HG02973 (cell line): ENCODE data around the gene IGF2R.

ENCODE experiments used
- ATAC-seq: cut with Tn5 transposase; IDR thresholded peaks from one replicate; pipeline ENCODE4 v1.9.1; 2021; ENCODE audit warnings: moderate library complexity; ENCODE audit not compliant: unreplicated experiment

IGF2R gene

DNA sequence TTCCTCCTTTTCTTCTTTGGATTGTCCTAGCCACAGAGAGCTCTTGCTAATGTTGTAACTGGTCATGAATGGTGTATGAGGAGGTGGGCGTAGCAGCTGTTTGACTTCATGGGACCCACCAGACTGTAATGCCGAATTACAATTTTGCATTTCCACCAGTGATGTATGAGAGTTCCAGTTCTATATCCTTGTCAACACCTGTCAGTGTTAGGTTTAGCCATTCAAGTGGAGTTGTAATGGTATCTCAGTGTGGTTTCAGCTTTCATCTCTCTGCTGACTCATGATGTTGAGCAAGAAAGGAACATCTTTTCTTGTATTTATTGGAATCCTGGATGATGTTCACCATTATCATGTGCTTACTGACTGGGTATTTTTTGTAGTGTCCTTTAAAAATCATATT is 5.1 kb downstream of the IGF2R start:
- peak; percentile 38 for ATAC-seq

DNA sequence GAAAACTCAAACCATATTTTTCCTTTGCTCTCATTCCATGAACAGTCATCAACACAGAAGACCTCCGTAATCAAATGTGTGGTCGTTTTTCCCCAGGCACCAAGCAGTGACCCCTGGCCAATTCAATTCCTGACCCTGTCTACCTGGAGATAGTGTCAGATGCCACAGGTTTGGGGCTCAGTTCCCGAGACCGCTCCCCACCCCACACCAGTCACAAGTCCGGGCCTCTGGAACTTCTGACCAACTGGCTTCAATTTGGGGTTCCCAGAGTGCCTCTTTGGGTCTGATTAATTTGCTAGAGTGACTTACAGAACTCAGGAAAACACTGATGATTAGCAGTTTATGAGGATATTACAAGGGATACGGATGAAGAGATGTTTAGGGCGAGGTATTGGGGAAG is 6.0 kb downstream of the IGF2R start:
- ATAC-seq, result no peak

DNA sequence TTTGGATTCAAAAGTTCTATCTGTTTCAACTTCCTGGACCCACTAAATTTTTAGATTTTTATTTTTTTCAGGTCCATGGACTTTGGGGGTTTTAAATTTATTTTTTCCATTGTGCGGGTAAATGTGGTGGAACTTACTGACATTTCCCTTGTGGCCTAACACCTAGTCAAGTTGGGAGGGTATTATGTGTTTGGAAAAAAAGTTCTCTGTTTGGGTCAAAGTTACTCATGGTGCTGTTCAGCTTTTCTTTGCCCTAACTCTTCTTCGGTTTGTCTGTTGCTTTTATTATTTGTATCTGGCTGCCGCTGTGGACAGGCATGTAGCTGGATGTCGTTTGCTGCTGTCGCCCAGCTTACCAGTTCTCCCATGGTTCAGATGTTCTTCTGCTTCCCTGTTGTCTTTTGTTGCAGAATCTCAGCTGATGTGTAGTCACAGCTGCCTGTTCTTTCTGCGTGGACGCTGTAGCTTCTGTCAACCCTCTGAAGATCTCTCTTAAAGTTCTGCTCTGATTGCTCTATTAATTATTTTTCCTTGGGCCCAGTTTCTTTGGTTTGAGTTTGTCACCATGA is 7.9 kb downstream of the IGF2R start:
- ATAC-seq, result no peak

DNA sequence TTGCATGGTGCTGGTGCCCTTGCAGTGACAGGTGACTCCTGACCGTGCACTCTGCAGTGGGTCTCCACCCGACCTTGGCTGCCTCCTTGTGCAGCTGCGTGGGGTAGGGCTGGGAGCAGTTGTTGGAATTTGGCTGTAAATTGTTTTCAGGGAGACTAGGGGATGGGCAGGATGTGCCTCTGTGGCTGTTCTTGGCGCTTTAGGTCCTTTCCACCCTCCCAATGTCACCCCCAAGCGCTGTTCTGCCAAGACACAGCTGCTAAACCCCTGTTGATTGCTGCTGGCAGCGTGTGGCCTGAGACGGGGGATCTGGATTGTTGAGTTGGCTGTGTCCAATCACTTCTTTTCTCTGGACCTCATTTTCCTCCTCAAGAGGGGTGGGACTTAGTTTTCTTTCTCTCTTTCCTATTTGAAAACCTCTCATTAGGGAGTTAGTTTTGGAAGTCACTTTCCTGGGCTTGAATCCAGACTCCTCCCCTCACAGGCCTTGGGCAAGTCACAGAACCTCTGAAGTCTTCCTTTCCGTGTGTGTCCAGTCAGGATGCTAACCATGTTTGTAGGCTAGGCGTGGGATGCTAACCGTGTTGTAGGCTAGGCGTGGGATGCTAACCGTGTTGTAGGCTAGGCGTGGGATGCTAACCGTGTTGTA is 8.5 kb downstream of the IGF2R start:
- no peak for ATAC-seq

DNA sequence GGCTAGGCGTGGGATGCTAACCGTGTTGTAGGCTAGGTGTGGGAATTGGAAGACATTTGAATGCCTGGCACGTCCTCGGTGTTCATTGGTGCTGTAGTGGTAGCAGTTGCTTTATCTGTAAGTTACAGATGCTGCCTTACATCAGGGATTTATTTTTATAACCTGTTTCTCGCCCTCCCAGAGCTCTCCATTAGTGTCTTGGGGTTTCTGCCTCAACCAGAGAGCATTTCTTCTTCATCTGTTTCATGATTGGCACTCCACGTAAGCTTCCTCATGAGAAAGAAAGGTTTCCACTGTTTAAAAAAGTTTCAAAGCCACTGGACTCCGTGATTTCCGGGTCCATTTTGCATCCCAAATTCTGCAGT is 9.0 kb downstream of the IGF2R start:
- no peak for ATAC-seq

DNA sequence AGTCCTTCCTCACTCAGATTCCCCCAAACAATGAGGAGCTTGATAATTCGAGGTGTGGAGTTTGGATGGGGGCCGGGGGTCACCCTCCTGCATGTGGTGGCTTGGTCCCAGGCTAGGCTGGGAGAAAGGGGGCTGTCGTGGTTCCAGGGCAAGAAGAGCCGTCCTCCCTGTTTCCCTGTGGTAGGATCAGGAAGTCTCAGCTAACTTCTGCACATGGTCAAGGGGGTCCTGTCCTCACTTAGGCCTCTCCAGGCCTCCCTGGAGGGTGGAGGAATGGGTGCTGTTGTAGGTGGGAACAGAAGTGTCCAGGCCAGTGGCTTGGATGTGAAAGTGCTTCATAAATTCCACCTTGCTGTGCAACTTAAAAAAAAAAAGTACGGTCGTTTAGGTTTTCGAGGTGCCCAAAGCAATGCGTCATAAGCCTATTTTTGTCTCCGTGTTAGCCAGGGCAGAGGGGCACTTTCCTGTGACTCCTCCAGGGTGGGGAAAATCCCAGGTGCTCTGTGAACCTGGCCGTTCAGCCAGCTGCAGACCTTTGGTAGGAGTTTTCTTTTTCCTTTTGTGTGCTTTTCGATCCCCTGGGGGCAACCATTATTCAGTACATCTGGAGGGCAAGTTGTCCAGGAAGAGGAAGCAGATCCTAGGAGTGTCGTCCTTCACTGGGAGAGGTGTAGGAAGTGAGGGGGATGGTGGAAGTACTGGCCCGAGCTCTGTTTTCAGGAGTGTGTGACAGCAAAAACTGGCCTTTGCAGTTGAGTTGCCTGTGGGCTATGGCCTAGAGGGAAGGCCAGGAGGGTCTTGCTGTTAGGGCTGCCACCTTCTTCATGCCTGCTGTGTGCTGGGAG is 9.6 kb downstream of the IGF2R start:
- ATAC-seq, result peak; percentile 0

DNA sequence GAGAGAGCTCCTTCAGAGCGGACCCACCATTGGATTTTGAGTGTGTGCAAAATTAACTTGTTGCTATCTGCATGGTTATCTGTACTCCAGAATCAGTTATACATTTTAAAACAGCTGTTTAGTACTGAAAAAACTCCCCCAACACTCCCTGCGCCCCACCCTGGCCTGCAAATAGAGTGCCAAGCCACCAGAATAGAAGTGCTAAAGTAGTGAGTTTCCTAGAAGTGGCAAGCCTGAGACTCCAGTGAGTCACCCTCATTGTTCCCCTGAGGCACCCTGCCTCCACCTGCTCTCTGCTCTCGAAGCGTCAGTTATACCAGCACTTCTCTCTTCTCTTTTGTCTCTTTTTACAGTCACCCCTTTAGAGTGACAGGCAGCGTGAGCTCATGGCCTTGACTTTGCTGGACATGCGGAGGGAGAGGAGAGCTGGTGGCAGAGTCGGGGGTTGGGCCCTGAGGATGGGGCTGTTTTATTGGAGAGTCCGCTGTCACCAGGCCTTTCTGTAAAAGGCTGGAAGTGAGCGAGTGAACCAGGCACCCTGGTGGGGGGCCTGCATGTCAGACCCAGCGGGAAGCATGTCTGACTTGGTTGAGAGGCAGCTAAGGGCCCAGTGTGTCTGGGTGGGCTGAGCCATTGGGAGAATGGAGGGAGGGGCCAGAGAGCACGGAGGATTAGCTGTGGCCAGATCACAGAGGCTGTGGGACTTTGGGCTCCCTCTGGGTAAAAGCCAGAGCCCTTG is 10.4 kb downstream of the IGF2R start:
- ATAC-seq, result peak; percentile 52

DNA sequence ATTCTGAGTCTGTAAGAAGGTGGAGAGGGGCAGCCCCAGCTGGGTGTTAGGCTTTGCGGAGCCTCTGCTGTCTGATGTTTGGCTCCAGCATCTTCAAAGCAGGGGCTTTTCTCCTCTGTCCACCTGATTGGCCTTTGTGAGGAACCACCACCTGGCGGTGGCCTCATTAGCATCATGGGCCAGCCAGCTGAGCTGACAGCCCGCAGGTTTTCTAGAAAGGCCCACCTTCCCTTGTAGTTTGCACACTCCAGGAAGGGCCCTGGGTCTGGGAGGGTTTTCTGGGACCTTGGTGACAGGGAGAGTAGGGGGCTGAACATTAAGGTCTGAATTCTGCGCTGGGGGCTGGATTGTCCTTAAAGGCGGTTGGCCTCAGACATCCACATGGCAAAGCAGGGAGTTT is 11.6 kb downstream of the IGF2R start:
- ATAC-seq, result no peak

DNA sequence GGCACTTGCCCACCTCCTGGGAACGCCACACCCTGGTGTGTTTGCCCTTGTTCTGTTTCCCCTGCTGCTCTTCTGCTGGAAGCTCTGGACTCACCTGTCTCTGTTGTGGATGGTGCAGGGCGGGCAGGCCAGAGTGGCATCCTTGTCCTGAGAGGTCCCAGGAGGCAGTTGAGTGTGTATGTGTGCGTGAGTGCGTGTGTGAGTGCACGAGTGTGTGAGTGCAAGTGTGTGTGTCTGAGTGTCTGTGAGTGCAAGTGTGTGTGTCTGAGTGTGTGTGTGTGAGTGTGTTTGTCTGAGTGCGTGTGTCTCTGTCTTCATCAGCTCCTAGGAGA is 12.2 kb downstream of the IGF2R start:
- no peak for ATAC-seq

DNA sequence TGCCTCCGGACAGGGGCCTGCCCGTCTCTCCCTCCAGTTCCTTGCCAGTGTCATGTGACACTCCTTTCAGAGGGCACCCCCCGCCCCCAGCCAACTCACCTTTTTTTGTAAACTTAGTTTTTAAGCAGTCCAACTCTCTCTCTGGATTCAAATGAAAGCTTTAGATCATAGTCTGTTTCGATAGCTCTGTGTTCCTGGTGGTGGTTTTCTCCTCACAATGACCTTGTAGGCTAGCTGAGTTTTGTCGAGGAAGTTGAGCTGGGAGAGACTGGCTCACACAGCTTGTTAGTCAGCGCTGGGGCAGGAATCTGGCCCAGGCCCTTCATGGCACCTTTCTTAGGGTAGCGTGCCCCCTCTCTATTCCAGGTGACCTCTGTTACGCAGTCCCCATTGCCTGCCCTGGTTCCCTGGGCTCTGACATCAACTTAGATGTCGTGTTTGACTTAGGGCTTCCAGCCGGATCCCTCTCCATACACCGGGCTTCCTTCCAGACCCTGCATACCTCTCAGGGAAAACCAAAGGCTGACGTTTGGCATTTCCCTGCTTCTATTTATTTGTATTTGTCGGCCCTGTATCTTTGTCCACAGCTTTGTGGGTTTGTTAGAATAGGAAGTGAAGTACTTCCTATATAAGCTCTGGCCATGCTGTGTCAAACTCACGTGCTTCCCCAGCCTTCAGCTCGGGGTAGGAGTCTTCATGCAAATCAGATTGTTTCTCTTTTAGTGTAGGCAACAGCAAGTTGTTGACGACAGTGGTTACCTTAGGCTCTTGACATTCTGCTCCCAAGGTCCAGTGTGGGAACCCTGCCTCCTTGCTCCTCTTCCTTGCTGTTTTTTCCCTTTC is 12.7 kb downstream of the IGF2R start:
- ATAC-seq, result peak; percentile 68

DNA sequence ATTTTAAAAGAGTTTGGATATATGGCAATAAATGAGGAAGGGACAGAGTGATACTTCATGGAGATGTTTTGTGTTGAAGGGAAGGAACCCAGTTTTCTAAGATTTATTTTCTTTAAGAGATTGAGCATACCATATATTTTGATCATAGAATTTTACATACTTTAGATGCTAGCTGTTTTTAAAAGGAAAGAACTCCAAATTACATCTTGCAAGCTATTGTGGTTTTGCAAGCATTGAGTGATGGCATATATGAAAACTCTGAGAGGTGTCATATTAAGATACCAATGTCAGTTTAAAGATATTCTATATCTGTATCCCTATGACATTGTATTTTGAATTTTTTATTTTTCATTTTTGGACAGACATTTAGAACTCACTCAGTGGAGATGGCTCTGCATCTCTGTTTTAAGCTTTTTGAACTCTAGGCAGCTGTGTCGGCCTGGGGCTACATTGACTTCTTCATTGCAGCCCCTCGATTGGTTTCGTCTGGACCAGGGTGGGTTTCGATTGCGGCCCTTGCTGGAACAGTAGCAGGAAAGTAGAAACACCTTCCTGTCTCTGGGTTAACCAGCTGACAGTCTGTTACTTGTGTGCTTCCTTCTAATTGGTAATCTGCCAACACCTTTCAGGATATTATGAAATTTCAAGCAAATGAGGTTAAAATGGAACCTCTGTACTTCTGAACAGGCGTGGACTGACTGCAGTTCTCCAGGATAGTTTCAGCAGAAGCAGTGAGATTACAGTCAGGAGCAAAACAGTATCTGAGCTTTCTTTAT is 14.0 kb downstream of the IGF2R start:
- ATAC-seq, result peak; percentile 31

DNA sequence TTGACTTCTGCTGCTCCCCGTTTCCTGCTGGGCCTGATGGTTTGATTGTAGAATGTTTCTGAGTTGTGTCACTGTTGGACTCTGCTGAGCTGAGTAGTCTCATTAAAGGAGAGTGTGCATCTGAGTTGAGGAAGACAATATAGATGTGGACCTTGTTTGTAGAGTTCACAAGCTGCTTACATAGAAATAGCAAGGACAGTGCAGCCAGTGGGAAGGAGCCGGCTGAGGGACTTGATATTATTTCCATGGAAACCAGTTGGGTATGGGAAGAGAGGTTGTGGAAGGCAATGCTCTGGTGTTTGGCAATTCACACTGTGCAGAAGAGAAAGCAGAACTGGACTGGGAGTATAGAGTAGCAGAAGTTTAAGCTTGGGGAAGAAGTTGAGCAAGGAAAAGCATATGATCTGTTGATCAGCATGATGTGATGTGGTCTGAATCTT is 14.8 kb downstream of the IGF2R start:
- ATAC-seq, result no peak

DNA sequence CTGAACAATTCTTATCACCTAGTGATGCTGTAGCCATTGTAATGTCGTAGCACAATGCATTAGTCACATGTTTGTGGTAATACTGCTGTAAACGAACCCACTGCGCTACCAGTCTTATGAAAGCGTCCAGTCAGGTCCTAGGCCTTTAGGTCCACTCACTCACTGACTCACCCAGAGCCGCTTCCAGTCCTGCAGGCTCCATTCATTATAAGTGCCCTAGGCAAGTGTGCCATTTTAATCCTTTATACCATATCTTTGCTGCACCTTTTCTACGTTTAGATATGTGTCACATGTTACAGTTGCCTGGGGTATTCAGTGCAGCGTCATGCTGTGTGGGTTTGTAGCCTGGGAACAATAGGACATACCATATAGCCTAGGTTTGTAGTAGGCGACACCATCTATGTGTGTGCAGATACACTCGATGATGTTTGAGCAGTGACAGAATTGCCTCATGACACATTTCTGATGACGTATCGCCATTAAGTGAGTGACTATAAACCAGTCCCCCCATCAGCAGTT is 15.4 kb downstream of the IGF2R start:
- ATAC-seq, result no peak

DNA sequence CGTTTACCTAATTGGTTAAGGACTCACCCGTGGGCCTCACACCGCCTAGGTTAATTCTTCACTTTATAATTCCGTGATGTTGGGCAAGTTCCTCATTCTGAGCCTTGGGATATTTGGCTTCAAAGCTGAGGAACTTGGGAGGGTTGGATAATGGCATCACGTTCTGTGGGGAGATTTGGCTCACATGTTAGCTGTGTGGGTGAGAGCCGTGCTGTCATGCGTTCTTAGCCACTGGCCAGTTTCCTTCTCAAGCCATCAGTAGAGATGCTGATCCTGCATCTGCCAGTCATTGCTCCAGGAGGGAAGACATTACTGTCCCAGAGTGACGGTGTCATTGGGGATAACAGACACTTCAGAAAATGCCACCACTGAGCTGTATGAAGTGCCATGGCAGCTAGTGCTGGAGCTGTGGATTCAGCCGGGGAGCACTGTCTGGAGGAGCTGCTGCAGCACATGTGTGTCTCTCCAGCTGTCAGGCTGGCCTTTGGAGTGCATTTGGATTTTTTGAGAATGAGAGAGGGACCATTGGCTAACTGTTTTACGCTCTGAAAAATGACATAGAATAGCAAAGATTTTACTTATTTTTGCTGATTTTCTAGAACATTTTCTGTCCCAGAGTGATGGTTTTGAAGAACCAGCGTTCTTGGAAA is 16.5 kb downstream of the IGF2R start:
- no peak for ATAC-seq

DNA sequence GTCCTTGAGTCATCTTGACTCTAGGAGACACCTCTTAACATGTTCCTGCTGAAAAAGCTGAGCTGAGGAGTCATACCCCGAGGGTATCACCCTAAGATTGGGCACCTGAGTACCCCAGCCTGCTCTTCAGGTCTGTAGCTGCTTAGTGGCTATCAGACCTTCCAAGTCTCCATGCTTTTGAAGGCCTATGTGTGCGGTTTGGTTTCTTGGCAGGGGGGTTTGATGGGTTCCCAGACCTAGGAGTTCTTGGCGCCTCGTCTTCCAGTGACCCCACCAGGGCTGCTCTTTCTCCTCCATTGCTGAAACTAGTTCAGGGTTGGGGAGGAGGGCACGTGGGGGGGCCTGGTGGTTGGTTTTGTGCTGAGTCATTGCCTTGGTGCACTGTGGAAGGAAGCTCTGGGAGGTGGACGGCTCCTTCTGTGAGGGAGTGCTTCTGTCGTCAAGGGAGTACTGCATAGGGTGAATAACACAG is 20.1 kb downstream of the IGF2R start:
- no peak for ATAC-seq

DNA sequence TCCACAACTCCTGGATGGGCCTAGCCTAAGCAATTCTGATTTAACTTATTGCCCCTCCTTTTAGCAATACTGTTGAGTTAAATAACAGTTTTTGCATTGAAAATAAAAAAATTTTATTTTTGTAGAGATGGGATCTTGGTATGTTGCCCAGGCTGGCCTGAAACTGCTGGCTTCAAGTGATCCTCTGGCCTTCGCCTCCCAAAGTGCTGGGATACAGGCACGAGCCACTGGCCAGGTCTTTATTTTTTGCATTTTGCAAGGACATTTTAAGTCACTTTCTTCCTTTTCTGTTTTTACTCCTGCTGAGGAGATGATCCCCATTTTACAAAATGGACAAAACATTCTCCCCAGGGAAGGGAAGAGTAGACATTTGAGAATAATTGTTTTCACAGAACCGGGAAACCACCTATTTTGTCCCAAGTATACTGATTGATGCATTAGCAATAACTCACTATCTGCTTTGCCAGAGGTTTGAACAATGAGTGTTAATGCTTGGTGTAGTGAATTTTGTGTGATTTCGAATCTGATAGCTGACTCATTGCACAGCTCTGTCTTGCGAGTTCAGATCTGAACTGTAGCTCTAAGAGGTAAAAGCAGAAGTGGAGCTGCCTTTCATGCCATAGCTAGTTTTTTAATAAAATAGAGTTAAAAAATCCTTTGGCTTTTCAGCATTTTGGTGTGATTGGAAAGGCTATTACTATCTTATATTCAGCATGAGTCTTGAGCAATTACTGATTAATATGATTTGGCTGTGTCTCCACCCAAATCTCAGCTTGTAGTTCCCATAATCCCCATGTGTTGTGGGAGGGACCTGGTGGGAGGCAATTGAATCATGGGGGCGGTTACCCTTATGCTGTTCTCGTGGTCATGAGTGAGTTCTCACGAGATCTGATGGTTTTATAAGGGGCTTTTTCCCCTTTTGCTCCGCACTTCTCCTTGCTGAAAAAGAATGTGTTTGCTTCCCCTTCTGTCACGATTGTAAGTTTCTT is 20.9 kb downstream of the IGF2R start:
- peak; percentile 87 for ATAC-seq

DNA sequence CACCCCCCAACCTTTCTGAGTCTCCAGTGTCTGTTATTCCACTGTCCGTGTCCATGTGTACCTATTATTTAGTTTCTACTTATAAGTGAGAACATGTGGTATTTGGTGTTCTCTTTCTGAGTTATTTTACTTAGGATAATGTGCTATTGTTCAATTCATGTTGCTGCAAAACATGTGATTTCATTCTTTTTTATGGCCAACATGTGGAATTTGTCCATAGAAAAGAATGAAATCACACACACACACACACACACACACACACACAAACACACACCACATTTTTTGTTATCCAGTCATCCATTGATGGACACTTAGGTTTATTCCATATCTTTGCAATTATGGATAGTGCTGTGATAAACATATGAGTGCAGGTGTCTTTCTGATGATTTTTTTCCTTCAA is 23.5 kb downstream of the IGF2R start:
- no peak for ATAC-seq

DNA sequence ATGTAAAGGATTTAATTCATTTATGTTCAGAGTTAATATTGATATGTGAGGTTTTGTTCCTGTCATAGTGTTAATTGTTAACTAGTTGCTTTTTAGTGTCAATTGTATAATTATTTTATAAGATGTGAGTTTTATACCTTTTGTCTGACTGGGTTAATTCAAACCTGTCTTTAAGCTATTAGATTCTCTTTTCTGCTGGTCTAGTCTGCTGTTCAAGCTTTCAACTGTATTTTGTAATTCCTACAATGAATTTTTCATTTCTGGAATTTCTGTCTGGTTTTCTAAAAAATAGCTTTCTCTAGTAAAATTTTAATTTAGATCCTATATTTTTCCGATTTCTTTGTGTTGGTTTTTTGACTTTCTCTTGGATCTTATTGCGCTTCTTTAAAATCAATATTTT is 26.5 kb downstream of the IGF2R start:
- ATAC-seq, result no peak
